Uterus (tissue), 4 donors: ENCODE results near the gene LAMB3. TPM values are rescaled to one million over a fixed set of nuclear protein-coding genes. Genes with fewer than 3 reads are reported as not detected.

Experiments
- DNase-seq, 2 donors: peaks; one replicate each; pipeline ENCODE4 v3.0.0-alpha.2; 2019 to 2020
- H3K27ac ChIP-seq, 2 donors: fragments of 200-600 bp; sonication (generic); 1 replicate in 1 of 2; 2 replicates in 1 of 2; pipeline ENCODE4 v1.5.1; 2016 to 2018
- H3K27me3 ChIP-seq, 2 donors: fragments of 200-600 bp; sonication (generic); one replicate each; pipeline ENCODE4 v1.5.1; 2018 to 2019; ENCODE audit warnings: control low read depth in 1 of 2
- H3K36me3 ChIP-seq, 2 donors: fragments of 200-600 bp; sonication (generic); one replicate each; pipeline ENCODE4 v1.5.1; 2019; ENCODE audit warnings: control low read depth in 1 of 2
- H3K4me1 ChIP-seq, 2 donors: fragments of 200-600 bp; sonication (generic); one replicate each; pipeline ENCODE4 v1.5.1; 2018 to 2019; ENCODE audit warnings: control low read depth in 1 of 2
- H3K4me3 ChIP-seq, 2 donors: fragments of 200-600 bp; sonication (generic); 1 replicate in 1 of 2; 2 replicates in 1 of 2; pipeline ENCODE4 v1.5.1; 2018 to 2019; ENCODE audit warnings: mild to moderate bottlenecking in 1 of 2
- H3K9me3 ChIP-seq, 2 donors: fragments of 200-600 bp; sonication (generic); one replicate each; pipeline ENCODE4 v1.5.1; 2019; ENCODE audit warnings: control low read depth in 1 of 2
- CTCF ChIP-seq, 4 experiments: fragments of 200-600 bp in 2 of 4; fragments of 450-650 bp in 2 of 4; sonication (generic) in 2 of 4; IDR thresholded peaks; one replicate each; pipeline ENCODE4 v1.5.1; 2016 to 2019; ENCODE audit warnings: antibody characterized with exemption in 4 of 4, mild to moderate bottlenecking in 2 of 4, moderate library complexity in 1 of 4
- POLR2A ChIP-seq, 2 donors: fragments of 450-650 bp; IDR thresholded peaks; one replicate each; pipeline ENCODE4 v1.6.1; 2016; ENCODE audit warnings: antibody characterized with exemption in 2 of 2, mild to moderate bottlenecking in 1 of 2, moderate library complexity in 1 of 2
- intact Hi-C: fragments of 100-400 bp; cut with DNase I; formaldehyde crosslinking; loops from one replicate; pipeline ENCODE4 v1.15.1; 2023; ENCODE audit warnings: low total_unique reads
- total RNA-seq, 4 donors: library from RNA; depleted of rRNA in 3 of 4; stranded (reverse); fragments of >200 nt in 3 of 4; gene quantifications; one replicate each; pipeline versions ENCODE4 v1.1.0 to v1.2.4, GENCODE V29; 2014 to 2023
- donor health status: DM: yes; HTN: yes; CAD: no.

Gene LAMB3
- total RNA-seq, 4 donors from 2014 or later, result under 0.01 to 17.4 (median 0.37) TPM; not detected in 1

DNA sequence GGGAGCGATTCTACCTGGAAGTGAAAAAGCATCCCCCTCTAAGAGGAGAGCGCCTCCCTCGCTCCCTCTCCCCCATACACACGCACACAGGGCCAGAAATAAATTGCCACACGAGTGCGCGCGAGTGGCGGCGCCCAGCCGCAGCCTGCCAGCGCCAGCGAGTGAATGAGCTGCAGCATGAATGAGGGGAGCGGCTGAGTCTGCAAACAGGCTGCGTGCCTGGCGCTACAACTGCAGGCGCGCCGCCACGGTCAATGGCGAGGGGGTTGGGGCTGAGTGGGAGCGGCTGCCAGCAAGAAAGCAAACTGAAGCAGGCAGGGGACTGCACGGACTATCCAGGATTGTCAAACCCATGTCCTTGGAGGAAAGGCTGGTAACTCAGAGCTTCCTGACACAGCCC, 66.6 kb downstream of the LAMB3 start:
- Histone ChIP-seq H3K4me3 (no peak overlapping the region), H3K27ac (no peak overlapping the region), H3K36me3 (no peaks in the 10 kb centered on the region), H3K27me3 (peaks cover 0 to 9% of the 10 kb centered on the region in 2 donors), H3K4me1 (no peaks in the 10 kb centered on the region), H3K9me3 (no peaks in the 10 kb centered on the region)
- peak in 1 of 2 donors; percentile 20 for DNase-seq
- no peak for TF ChIP-seq CTCF (IDR thresholded peaks at IDR 0.05)
- no peak for TF ChIP-seq POLR2A (IDR thresholded peaks at IDR 0.05)
- intact Hi-C loops, result no loop called here

DNA sequence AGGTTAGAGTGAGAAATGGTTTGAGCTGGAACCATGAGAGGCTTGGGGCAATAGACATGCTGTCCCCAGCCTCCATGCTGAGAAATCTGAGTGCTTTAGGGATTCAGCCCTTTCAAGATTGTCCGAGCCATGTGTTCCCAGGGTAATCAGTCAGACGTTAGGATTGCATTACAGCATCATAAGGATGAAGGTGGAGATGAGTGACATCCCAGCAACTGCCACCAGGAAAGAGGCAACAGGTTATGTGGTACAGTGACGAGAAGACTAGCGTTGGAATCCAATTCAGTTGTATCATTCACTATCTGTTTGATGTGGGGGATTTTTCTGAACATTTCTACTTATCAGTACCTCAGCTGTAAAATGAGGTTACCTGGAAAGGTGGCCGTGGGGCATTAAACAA, 67.0 kb downstream of the LAMB3 start:
- no peak for DNase-seq
- no peak for TF ChIP-seq CTCF (IDR thresholded peaks at IDR 0.05)
- no peak for TF ChIP-seq POLR2A (IDR thresholded peaks at IDR 0.05)
- no peak overlapping the region for H3K27ac ChIP-seq
- no peaks in the 10 kb centered on the region for H3K4me1 ChIP-seq
- no peaks in the 10 kb centered on the region for H3K9me3 ChIP-seq
- peaks cover 0 to 9% of the 10 kb centered on the region in 2 donors for H3K27me3 ChIP-seq
- no peaks in the 10 kb centered on the region for H3K36me3 ChIP-seq
- no peak overlapping the region for H3K4me3 ChIP-seq
- intact Hi-C loops, result no loop called here

- no peaks in the 10 kb centered on the region for H3K36me3 ChIP-seq
- no peak overlapping the region for H3K27ac ChIP-seq
- peaks cover 0 to 9% of the 10 kb centered on the region in 2 donors for H3K27me3 ChIP-seq
- no peaks in the 10 kb centered on the region for H3K9me3 ChIP-seq
- intact Hi-C loops, result loop anchor here (5.0 kb wide), 1 partner anchor 103 kb away; no protein-coding TSS in a partner anchor
- TF ChIP-seq POLR2A (IDR thresholded peaks at IDR 0.05) (no peak), CTCF (IDR thresholded peaks at IDR 0.05) (no peak)
- no peaks in the 10 kb centered on the region for H3K4me1 ChIP-seq
- no peak for DNase-seq
- H3K4me3 ChIP-seq, result peak overlapping the region in 1 of 2 donors; percentile 26
Observed at GRCh38 chr1:209584231-209584672, 68.0 kb downstream of the LAMB3 start.

GRCh38 chr1:209583408-209583807, 68.8 kb downstream of the LAMB3 start, which contains the start of gene CAMK1G:
Gene CAMK1G, plus strand, starts transcription at chr1:209583714. Its CDS starts 11,270 bp downstream, at chr1:209594984.
- Histone ChIP-seq H3K4me1 (no peaks in the 10 kb centered on the region), H3K9me3 (no peaks in the 10 kb centered on the region), H3K36me3 (no peaks in the 10 kb centered on the region), H3K27ac (no peak within 1 kb of the TSS), H3K4me3 (peak within 1 kb of the TSS in 1 of 2 donors; percentile 26), H3K27me3 (peaks cover 0 to 9% of the 10 kb centered on the region in 2 donors)
- TF ChIP-seq CTCF (IDR thresholded peaks at IDR 0.05) (no peak), POLR2A (IDR thresholded peaks at IDR 0.05) (no peak)
- no peak for DNase-seq
- intact Hi-C loops, result loop anchor here (5.0 kb wide), 1 partner anchor 104 kb away; no protein-coding TSS in a partner anchor

DNA sequence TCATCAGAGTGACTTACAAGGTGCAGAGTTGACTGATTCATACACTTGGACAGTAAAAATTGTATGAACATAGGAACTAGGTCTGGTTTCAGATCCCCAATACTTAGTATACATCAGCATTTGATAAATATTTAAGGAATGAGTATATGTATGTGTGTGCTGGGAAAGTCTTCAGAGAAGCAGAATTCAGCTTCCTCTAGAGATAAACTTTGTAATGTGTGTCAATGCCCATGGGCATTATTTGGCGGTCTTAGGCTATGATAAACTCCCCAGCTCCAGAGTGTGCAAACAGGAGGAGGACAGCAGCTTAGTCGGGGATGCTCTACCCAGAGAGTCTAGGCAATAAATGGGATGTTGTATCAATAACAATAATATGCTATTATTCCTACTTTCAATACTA, 71.6 kb downstream of the LAMB3 start:
- no peak overlapping the region for H3K4me3 ChIP-seq
- H3K4me1 ChIP-seq, result no peaks in the 10 kb centered on the region
- H3K27ac ChIP-seq, result no peak overlapping the region
- H3K27me3 ChIP-seq, result peaks cover 3 to 9% of the 10 kb centered on the region in 2 donors
- DNase-seq, result no peak
- intact Hi-C loops, result loop anchor here (5.0 kb wide), 1 partner anchor 107 kb away; no protein-coding TSS in a partner anchor
- H3K36me3 ChIP-seq, result no peaks in the 10 kb centered on the region
- no peaks in the 10 kb centered on the region for H3K9me3 ChIP-seq
- no peak for TF ChIP-seq CTCF (IDR thresholded peaks at IDR 0.05)
- no peak for TF ChIP-seq POLR2A (IDR thresholded peaks at IDR 0.05)
